DMS79 (cell line): ENCODE data around the gene HIPK3.
"Not testable (repeated sequence)": the region's sequence is repeated elsewhere in the genome, so short reads cannot be mapped to it uniquely, and the experiment has no call there.

ENCODE experiments used
- DNase-seq: peaks from one replicate; lab custom pipeline; 2025; lab: John Stamatoyannopoulos, UW

The HIPK3 gene

GRCh38 chr11:33303541-33303940 lies 46.4 kb downstream of the HIPK3 start:
- DNase-seq = no peak

DNA sequence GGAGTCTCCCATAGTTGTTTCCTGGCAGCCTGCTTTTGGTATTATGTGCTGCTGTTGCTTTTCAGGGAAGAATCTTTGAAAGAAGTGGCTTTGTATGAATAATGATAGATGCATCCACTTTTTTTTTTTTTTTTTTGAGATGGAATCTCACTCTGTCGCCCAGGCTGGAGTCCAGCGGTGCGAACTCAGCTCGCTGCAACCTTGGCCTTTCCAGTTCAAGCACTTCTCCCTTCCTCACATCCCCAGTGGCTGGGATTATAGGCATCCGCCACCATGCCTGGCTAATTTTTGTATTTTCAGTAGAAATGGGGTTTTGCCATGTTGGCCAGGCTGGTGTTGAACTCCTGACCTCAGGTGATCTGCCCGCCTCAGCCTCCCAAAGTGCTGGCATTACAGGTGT lies 49.6 kb downstream of the HIPK3 start:
- DNase-seq = not testable (repeated sequence)

DNA sequence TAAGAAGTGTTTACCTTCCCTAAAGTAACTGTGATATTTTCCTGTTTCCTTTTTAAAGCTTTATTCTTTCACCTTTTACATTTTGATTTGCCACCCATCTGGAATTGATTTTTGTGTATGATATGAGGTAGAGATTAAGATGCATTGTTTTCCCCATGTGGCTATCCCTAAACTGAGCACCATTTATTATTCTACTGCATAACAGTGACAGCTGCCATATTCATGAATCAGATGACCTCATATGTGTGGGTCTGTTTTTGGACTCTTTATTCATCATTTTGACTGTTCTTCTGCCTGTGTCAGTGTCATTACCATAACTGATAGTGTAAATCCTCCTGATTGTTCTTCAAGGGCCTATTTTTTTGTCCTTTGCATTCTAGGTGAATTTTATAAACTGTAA lies 50.8 kb downstream of the HIPK3 start:
- no peak for DNase-seq

DNA sequence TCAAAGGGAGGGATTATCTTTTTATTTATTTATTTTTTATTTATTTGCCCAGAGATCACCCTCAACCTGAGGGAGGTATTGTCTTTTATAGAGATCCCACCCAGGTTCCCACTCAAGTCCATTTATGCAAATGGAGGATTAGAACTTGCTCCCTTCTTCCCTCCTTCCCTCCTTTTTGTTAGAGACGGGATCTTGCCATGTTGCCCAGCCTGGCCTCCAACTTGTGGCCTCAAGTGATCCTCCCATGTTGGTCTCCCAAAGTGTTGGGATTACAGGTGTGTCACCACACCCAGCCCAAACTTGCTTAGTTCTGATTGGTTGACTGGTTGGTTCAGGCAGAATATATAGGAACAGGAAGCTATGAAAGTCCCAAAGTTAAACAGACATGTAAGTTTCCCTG lies 51.9 kb downstream of the HIPK3 start:
- no peak for DNase-seq

DNA sequence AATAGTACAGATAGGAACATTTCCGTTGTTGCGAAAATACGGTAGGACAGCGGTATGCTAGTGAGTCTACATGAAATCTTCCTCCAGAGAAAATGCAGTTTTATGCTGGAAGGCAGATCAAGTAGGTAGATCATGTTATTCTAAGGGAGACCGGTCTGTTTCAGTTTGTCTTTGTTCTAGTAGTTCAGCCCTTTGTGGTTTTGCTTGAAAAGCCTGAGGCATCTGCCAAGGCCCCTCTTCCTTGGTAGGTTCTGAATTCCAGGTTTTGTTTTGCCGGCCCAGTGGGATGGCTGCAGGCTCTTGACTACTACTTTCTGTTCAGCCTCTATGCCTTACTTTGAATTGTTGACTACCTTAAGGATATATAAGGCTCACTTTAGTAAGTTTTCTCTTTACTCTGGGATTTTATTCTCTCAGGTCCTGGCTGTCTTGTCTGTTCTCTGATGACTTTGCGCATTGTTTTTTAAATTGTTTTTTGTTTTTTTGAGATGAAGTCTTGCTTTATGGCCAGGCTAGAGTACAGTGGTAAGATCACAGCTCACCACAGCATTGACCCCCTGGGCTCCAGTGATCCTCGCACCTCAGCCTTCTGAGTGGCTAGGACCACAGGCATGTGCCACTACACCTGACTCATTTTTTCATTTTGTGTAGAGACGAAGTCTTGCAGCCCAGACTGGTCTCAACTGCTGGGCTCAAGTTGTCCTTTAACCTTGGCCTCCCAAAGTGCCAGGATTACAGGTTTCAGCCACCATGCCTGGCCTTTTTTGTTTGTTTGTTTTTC lies 53.7 kb downstream of the HIPK3 start:
- no peak for DNase-seq

GRCh38 chr11:33311680-33312079 lies 54.5 kb downstream of the HIPK3 start:
- no peak for DNase-seq

DNA sequence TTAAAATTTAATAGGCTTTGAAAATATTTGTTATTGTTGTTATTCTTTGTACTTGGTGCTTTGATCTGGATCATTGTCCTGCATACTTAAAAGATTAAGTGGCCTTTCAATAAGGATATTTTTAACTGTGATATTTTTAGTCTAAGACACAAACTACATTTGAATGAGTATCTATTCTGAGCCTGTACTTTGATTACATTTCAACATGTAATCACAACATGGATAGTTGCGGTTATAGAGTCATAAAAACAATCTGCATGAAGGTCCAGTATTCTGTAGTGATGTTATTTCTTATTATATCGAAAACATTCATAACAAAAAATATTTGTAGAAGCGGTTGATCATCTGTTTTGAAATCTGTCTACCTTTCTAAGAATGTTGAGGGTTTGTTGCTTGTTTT lies 58.6 kb downstream of the HIPK3 start:
- no peak for DNase-seq

- no peak for DNase-seq
Measured at GRCh38 chr11:33317662-33318061, 60.5 kb downstream of the HIPK3 start.

- DNase-seq = no peak
Measured at GRCh38 chr11:33320016-33320813, 63.0 kb downstream of the HIPK3 start.

- no peak for DNase-seq
Measured at GRCh38 chr11:33320814-33321330, 63.7 kb downstream of the HIPK3 start.

DNA sequence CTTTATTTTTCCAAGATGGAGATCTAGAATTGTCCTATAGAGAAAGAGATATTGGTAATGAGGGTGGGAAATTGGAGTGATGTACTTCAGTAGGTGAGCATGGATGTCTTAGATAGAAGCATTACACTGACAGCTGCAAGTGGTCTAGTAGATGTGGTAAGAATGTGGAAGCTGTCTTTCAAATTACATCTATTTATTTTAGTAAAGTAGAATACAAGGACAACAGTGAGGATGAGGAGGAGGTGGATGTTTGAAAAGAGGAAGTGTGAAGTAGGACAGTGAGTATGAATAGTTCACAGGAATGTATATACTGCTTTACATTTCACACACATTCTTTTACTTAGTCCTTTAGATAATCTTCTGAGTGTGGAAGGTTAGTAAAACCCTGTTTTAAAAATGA lies 64.2 kb downstream of the HIPK3 start:
- no peak for DNase-seq

GRCh38 chr11:33323421-33323820 lies 66.2 kb downstream of the HIPK3 start:
- DNase-seq = no peak

GRCh38 chr11:33324302-33324985 lies 67.3 kb downstream of the HIPK3 start:
- no peak for DNase-seq

DNA sequence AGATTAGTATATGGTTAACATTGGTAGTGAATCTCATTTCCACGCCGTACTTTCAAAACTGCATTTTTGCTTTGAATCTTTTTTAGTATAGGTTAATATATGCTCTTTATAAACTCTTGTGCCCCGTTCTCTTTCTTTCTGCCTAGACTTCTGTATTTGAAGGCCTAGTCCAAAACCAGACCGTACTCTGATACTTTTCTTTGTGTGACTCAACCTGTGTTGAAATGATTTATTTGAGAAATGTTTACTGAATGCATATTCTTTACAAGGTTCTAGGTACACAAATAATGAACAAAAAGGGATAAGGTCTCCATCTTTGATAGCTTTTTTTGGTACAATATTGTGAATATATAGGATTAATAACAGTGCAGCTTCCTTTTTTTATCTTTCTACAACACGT lies 68.3 kb downstream of the HIPK3 start:
- no peak for DNase-seq

- no peak for DNase-seq
Measured at GRCh38 chr11:33329705-33330329, 72.6 kb downstream of the HIPK3 start.

DNA sequence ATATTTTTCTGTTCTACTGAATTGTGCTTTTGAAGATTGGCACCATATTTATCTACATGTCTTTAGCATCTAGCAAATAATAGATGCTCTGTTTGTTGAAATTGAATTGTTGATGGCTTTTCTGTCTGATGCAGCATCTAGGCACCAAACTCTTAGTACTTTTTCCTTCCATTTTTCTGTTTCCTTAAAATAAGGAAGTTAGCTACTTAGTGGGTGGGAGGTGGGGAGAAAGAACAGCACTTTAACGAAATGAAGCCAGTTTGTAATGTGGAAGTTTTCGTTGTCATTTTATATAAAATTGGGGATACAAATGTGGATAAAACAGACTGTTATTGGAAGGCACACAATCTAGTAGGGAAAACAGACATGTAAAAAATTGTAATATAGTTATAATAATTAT lies 76.6 kb downstream of the HIPK3 start:
- no peak for DNase-seq

DNA sequence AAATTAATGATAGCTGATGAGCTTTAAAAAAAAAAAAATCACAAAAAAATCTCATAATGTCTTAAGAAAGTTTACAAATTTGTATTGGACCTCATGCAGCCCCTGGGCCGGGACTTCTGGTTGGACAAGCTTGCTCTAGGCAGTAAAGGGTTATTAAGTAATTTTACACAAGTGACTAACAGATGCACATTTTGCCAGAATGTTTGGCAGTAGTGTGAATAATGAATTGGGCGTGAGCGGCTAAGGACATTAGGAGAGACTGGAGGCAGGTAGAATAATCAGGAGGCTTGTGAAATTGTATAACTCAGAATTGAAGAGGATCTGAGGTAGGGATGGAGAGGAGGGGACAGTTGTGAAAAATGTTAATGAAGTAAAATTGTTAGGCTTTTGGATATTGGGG lies 77.4 kb downstream of the HIPK3 start:
- DNase-seq = no peak

DNA sequence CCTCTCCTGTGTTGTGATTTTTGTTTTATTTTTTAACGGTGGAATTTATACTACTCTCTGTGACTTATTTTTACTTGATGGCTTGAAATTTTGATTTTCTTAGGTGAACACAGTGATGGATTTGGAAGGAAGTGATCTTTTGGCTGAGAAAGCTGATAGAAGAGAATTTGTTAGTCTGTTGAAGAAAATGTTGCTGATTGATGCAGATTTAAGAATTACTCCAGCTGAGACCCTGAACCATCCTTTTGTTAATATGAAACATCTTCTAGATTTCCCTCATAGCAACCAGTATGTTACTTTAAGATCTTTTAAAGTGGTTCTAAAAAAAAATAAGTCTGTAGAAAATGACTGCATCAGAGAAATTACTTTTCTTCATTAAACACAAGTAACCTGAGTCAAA lies 82.1 kb downstream of the HIPK3 start:
- no peak for DNase-seq

- no peak for DNase-seq
Measured at GRCh38 chr11:33344611-33345010, 87.4 kb downstream of the HIPK3 start.

DNA sequence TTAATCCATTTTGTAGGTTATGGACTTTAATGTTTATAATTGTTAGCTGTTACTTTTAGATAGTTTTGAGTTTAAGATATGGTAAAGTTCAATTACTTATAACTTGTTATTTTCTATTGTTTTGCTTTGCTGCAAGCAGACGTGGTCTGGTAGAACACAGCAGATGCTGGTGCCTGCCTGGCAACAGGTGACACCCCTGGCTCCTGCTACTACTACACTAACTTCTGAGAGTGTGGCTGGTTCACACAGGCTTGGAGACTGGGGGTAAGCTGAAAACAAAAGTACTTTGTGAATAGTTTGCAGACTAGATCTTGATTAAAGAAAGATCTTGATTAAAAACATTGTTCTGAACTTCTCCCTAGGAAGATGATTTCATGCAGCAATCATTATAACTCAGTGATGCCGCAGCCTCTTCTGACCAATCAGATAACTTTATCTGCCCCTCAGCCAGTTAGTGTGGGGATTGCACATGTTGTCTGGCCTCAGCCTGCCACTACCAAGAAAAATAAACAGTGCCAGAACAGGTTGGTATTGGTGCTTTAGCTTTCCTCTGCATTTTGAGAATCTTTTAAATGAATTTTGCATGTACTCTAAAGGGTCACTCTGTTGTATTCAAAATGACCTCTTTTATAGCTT lies 90.4 kb downstream of the HIPK3 start:
- DNase-seq = no peak

GRCh38 chr11:33350287-33350686 lies 93.1 kb downstream of the HIPK3 start:
- DNase-seq = no peak
